SK-N-SH (cell line): ENCODE measurements around the gene RGS6. TPM values are rescaled to one million over a fixed set of nuclear protein-coding genes. Genes with fewer than 3 reads are reported as not detected.

Experiments used
- CTCF ChIA-PET: fragments of 300-600, 350-600 bp; formaldehyde crosslinking; extraction: SDS; loops from one replicate; lab custom pipeline; 2021; lab: Yijun Ruan, JAX
- POLR2A ChIA-PET: fragments of 350-600 bp; sonication (Branson Sonifier 250); formaldehyde crosslinking; extraction: SDS; loops from one replicate; lab custom pipeline; 2020; ENCODE audit warnings: antibody characterized with exemption, inconsistent platforms; lab: Yijun Ruan, JAX
- DNase-seq: peaks from one replicate; pipeline ENCODE4 v3.0.0; 2012
- H2AFZ ChIP-seq: fragments of 200-600 bp; sonication (generic); 2 replicates; pipeline ENCODE4 v1.8.1; 2016; ENCODE audit warnings: antibody characterized with exemption, mild to moderate bottlenecking, low read depth
- H3F3A ChIP-seq: fragments of 200-600 bp; sonication (generic); replicated peaks from 2 replicates; pipeline ENCODE3; 2016; ENCODE audit warnings: antibody characterized with exemption, mild to moderate bottlenecking; ENCODE audit not compliant: insufficient read depth
- H3K27ac ChIP-seq, 2 experiments: fragments of 200-500 bp in 1 of 2; fragments of 200-600 bp in 1 of 2; sonication (Bioruptor generic) in 1 of 2; sonication (generic), shearing (Covaris generic) in 1 of 2; 2 replicates each; pipeline versions ENCODE4 v1.5.1 to v1.6.1; 2014 to 2016; ENCODE audit warnings: low read depth in 2 of 2, inconsistent platforms in 1 of 2, low read length in 1 of 2, mild to moderate bottlenecking in 1 of 2, mixed read lengths in 1 of 2
- H3K27me3 ChIP-seq: fragments of 200-600 bp; sonication (generic), shearing (Covaris generic); 2 replicates; pipeline ENCODE4 v1.6.1; 2016; ENCODE audit warnings: mixed run types; ENCODE audit not compliant: insufficient read depth
- H3K36me3 ChIP-seq, 2 experiments: fragments of 200-500 bp in 1 of 2; fragments of 200-600 bp in 1 of 2; sonication (Bioruptor generic) in 1 of 2; sonication (generic) in 1 of 2; replicated peaks in 1 of 2; 2 replicates each; pipeline versions ENCODE3 to v1.5.1; 2014 to 2016; ENCODE audit warnings: low read length in 1 of 2, mild to moderate bottlenecking in 1 of 2; ENCODE audit not compliant: insufficient read depth in 2 of 2, control insufficient read depth in 1 of 2
- H3K4me1 ChIP-seq, 2 experiments: fragments of 200-500 bp in 1 of 2; fragments of 200-600 bp in 1 of 2; sonication (Bioruptor generic) in 1 of 2; sonication (generic), shearing (Covaris generic) in 1 of 2; 2 replicates each; pipeline versions ENCODE4 v1.5.1 to v1.6.1; 2014 to 2016; ENCODE audit warnings: low read depth in 1 of 2, low read length in 1 of 2, mixed run types in 1 of 2; ENCODE audit not compliant: insufficient read depth in 2 of 2, control insufficient read depth in 1 of 2
- H3K4me2 ChIP-seq: fragments of 200-600 bp; sonication (generic), shearing (Covaris generic); 2 replicates; pipeline ENCODE4 v1.6.1; 2017; ENCODE audit warnings: mixed run types
- H3K4me3 ChIP-seq, 2 experiments: fragments of 200-500 bp in 1 of 2; fragments of 200-600 bp in 1 of 2; sonication (Bioruptor generic) in 1 of 2; sonication (generic), shearing (Covaris generic) in 1 of 2; 2 replicates each; pipeline versions ENCODE4 v1.5.1 to v1.8.1; 2014 to 2016; ENCODE audit warnings: low read depth in 2 of 2, inconsistent platforms in 1 of 2, low read length in 1 of 2, mild to moderate bottlenecking in 1 of 2, mixed read lengths in 1 of 2, moderate library complexity in 1 of 2
- H3K79me2 ChIP-seq: fragments of 200-600 bp; sonication (generic); 2 replicates; pipeline ENCODE4 v1.8.1; 2017; ENCODE audit warnings: mild to moderate bottlenecking; ENCODE audit not compliant: insufficient read depth
- H3K9ac ChIP-seq: fragments of 200-600 bp; sonication (generic); 2 replicates; pipeline ENCODE4 v1.6.1; 2017; ENCODE audit warnings: mixed run types
- H3K9me2 ChIP-seq: fragments of 200-600 bp; sonication (generic); 2 replicates; pipeline ENCODE4 v1.6.1; 2017; ENCODE audit warnings: mixed run types
- H3K9me3 ChIP-seq: fragments of 200-600 bp; sonication (generic); 2 replicates; pipeline ENCODE4 v1.6.1; 2017; ENCODE audit warnings: mixed run types, mild to moderate bottlenecking, moderate library complexity
- H4K20me1 ChIP-seq: fragments of 200-600 bp; sonication (generic); 2 replicates; pipeline ENCODE4 v1.6.1; 2017; ENCODE audit warnings: mild to moderate bottlenecking, mixed run types; ENCODE audit not compliant: insufficient read depth
- CHD2 ChIP-seq: fragments of 150-350 bp; IDR thresholded peaks from 2 replicates; pipeline ENCODE4 v1.6.1; 2018; ENCODE audit warnings: low read length; ENCODE audit not compliant: partially characterized antibody
- EP300 ChIP-seq, 2 experiments: IDR thresholded peaks; 2 replicates each; pipeline versions ENCODE4 v1.4.0 to v1.6.1; 2012; ENCODE audit warnings: borderline replicate concordance in 1 of 2, low read depth in 1 of 2, low read length in 1 of 2
- FOSL2 ChIP-seq: IDR thresholded peaks from 2 replicates; pipeline ENCODE4 v1.4.0; 2012; ENCODE audit warnings: low read depth, mild to moderate bottlenecking, moderate library complexity, borderline replicate concordance
- GABPA ChIP-seq: IDR thresholded peaks from 2 replicates; pipeline ENCODE4 v1.4.0; 2012; ENCODE audit warnings: low read depth, mild to moderate bottlenecking
- JUND ChIP-seq: IDR thresholded peaks from 2 replicates; pipeline ENCODE4 v1.4.0; 2012
- PBX3 ChIP-seq: IDR thresholded peaks from 2 replicates; pipeline ENCODE4; 2012
- RAD21 ChIP-seq: IDR thresholded peaks from 2 replicates; pipeline ENCODE4 v1.6.1; 2012; ENCODE audit warnings: mild to moderate bottlenecking, low read length
- RFX5 ChIP-seq: IDR thresholded peaks from 2 replicates; pipeline ENCODE4 v1.6.1; 2012; ENCODE audit warnings: mild to moderate bottlenecking, improper control_type of control experiment, low read length
- RXRA ChIP-seq: IDR thresholded peaks from 2 replicates; pipeline ENCODE4 v1.4.0; 2012; ENCODE audit warnings: low read depth, mild to moderate bottlenecking, borderline replicate concordance
- SIN3A ChIP-seq: IDR thresholded peaks from 2 replicates; pipeline ENCODE4 v1.6.1; 2012; ENCODE audit warnings: low read depth, mild to moderate bottlenecking, low read length, moderate library complexity, borderline replicate concordance
- TAF1 ChIP-seq: IDR thresholded peaks from 2 replicates; pipeline ENCODE4 v1.6.1; 2012; ENCODE audit warnings: low read depth, mild to moderate bottlenecking, low read length, moderate library complexity, borderline replicate concordance
- TCF12 ChIP-seq: IDR thresholded peaks from 2 replicates; pipeline ENCODE4 v1.4.0; 2012
- TEAD4 ChIP-seq: IDR thresholded peaks from 2 replicates; pipeline ENCODE4 v1.4.0; 2012; ENCODE audit warnings: mild to moderate bottlenecking, borderline replicate concordance; ENCODE audit not compliant: insufficient read depth
- USF2 ChIP-seq: fragments of 150-350 bp; IDR thresholded peaks from 2 replicates; pipeline ENCODE4 v1.6.1; 2017; ENCODE audit warnings: antibody characterized with exemption, low read length, low read depth, borderline replicate concordance
- WGBS: methylation state at CpG from one replicate; pipeline ENCODE4 v1.1.6; 2017; ENCODE audit warnings: low lambda C conversion rate; 5-methylcytosine and 5-hydroxymethylcytosine counted together
- polyA plus RNA-seq, 3 experiments: library from polyadenylated mRNA; depleted of rRNA; stranded (reverse); fragments of >200 nt; gene quantifications; 2 replicates each; pipeline ENCODE4 v1.2.3, GENCODE V29; 2012
- TF ChIP-seq, protein P1 (sequence below): IDR thresholded peaks from 2 replicates; pipeline ENCODE4 v1.6.1; 2012; ENCODE audit warnings: mild to moderate bottlenecking, low read depth, low read length, moderate library complexity
- TF ChIP-seq, protein P2 (sequence below): fragments of 200-600 bp; sonication (generic); IDR thresholded peaks from 2 replicates; pipeline ENCODE4 v1.6.1; 2017; ENCODE audit warnings: antibody characterized with exemption, mild to moderate bottlenecking, moderate library complexity

RGS6 gene
- polyA plus RNA-seq, 1 of the 3 experiments (the other 2 are of a cell fraction), result not detected

DNA sequence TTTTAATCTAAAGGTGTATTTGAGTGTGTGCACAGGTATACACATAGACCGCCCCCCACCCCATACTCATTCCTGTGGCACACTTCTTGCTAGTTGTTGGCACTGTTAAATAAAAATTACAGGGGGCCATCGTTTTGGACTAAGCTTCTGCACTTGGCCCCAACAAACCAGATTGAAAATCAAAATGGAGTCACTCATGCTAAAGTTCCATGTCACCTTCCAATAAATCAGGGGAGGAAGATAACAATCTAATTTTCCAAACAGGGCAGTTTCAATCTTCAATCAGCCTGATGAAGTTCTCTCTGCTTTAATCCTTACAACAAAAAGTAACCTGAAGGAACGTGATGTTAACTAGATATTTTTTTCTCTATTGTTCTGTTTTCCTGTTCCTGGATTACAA, 78.2 kb downstream of the RGS6 start (continued):
- TF ChIP-seq SIN3A, result no peak
- no peak for TF ChIP-seq GABPA

DNA sequence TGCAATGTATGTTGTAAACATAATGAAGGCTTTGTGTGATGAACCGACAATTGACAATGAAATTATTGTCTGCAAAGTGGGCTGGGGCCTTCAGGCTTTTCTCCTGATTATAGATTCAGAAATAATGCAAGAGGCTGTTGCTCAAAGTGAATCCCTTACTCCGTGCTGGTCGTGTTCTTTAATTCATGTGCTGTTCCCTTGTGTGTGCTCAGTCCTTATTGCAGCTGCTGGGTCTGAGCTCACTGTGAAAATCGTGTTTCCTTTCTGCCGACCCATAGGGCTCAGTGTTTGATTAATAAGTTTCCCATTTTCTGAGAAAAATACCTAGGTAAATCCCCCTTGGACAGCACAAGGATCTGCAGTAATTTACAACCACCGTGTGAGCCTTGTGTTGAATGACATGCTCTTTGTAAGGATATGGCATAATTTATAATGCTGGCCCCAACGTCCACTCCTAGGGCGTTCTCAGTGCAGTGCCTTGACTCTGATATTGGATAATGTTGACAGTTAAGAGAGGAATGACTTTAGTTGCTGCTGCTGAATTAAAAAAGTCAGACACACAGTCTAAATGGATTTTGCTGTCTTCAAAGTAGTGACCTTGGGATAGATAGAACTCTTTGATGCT, 81.6 kb downstream of the RGS6 start:
- Histone ChIP-seq H3K4me3 (no peak overlapping the region), H3F3A (no peaks in the 10 kb centered on the region), H3K4me2 (no peak overlapping the region), H3K9me2 (no peaks in the 10 kb centered on the region), H3K27me3 (no peaks in the 10 kb centered on the region), H2AFZ (no peak overlapping the region), H3K36me3 (no peaks in the 10 kb centered on the region), H3K9me3 (no peaks in the 10 kb centered on the region), H4K20me1 (no peaks in the 10 kb centered on the region), H3K9ac (no peak overlapping the region), H3K79me2 (no peaks in the 10 kb centered on the region), H3K4me1 (no peaks in the 10 kb centered on the region), H3K27ac (no peak overlapping the region)
- whole genome bisulfite sequencing, result under 1% methylated on average over 8 of the region's 8 CpGs
- no peak for TF ChIP-seq CHD2
- TF ChIP-seq TEAD4, result no peak
- TF ChIP-seq, protein P1, sequence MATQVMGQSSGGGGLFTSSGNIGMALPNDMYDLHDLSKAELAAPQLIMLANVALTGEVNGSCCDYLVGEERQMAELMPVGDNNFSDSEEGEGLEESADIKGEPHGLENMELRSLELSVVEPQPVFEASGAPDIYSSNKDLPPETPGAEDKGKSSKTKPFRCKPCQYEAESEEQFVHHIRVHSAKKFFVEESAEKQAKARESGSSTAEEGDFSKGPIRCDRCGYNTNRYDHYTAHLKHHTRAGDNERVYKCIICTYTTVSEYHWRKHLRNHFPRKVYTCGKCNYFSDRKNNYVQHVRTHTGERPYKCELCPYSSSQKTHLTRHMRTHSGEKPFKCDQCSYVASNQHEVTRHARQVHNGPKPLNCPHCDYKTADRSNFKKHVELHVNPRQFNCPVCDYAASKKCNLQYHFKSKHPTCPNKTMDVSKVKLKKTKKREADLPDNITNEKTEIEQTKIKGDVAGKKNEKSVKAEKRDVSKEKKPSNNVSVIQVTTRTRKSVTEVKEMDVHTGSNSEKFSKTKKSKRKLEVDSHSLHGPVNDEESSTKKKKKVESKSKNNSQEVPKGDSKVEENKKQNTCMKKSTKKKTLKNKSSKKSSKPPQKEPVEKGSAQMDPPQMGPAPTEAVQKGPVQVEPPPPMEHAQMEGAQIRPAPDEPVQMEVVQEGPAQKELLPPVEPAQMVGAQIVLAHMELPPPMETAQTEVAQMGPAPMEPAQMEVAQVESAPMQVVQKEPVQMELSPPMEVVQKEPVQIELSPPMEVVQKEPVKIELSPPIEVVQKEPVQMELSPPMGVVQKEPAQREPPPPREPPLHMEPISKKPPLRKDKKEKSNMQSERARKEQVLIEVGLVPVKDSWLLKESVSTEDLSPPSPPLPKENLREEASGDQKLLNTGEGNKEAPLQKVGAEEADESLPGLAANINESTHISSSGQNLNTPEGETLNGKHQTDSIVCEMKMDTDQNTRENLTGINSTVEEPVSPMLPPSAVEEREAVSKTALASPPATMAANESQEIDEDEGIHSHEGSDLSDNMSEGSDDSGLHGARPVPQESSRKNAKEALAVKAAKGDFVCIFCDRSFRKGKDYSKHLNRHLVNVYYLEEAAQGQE, result no peak
- TF ChIP-seq USF2, result no peak
- no peak for TF ChIP-seq FOSL2
- TF ChIP-seq TAF1, result no peak
- no peak for TF ChIP-seq RXRA
- no peak for TF ChIP-seq PBX3
- TF ChIP-seq, protein P2, sequence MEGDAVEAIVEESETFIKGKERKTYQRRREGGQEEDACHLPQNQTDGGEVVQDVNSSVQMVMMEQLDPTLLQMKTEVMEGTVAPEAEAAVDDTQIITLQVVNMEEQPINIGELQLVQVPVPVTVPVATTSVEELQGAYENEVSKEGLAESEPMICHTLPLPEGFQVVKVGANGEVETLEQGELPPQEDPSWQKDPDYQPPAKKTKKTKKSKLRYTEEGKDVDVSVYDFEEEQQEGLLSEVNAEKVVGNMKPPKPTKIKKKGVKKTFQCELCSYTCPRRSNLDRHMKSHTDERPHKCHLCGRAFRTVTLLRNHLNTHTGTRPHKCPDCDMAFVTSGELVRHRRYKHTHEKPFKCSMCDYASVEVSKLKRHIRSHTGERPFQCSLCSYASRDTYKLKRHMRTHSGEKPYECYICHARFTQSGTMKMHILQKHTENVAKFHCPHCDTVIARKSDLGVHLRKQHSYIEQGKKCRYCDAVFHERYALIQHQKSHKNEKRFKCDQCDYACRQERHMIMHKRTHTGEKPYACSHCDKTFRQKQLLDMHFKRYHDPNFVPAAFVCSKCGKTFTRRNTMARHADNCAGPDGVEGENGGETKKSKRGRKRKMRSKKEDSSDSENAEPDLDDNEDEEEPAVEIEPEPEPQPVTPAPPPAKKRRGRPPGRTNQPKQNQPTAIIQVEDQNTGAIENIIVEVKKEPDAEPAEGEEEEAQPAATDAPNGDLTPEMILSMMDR, result no peak
- no peak for TF ChIP-seq RAD21
- no peak for TF ChIP-seq SIN3A
- no peak for TF ChIP-seq GABPA
- TF ChIP-seq JUND, result no peak
- no peak for TF ChIP-seq EP300 (IDR thresholded peaks at IDR 0.05; ENCODE audit: borderline replicate concordance in 1 of 2, low read depth in 1 of 2, low read length in 1 of 2)
- TF ChIP-seq RFX5, result no peak
- TF ChIP-seq TCF12, result no peak
- ChIA-PET POLR2A (no interaction called here), CTCF (no interaction called here)
- no peak for DNase-seq
